Trophoblast cell (in vitro differentiated cells and primary cell): ENCODE measurements around the gene AP4M1.
A peak's percentile ranks its signal among the peaks of the same experiment; 100 is the strongest.

Experiments
- DNase-seq, 2 donors: peaks; one replicate each; pipeline ENCODE4 v3.0.0-alpha.2; 2016
- H2AFZ ChIP-seq: 2 replicates; pipeline ENCODE4 v1.6.1; 2013; ENCODE audit warnings: low read length, moderate library complexity, mild to moderate bottlenecking; ENCODE audit not compliant: insufficient read depth, poor library complexity
- H2AK5ac ChIP-seq: 2 replicates; pipeline ENCODE4 v1.6.1; 2013; ENCODE audit warnings: mild to moderate bottlenecking, low read length
- H2BK120ac ChIP-seq: 2 replicates; pipeline ENCODE4 v1.6.1; 2013; ENCODE audit warnings: low read length, mild to moderate bottlenecking, moderate library complexity; ENCODE audit not compliant: insufficient read depth, poor library complexity
- H2BK12ac ChIP-seq: 2 replicates; pipeline ENCODE4 v1.6.1; 2013; ENCODE audit warnings: mild to moderate bottlenecking, low read length, moderate library complexity
- H2BK5ac ChIP-seq: 2 replicates; pipeline ENCODE4 v1.6.1; 2013; ENCODE audit warnings: low read length, low read depth, moderate library complexity, mild to moderate bottlenecking; ENCODE audit not compliant: poor library complexity
- H3K14ac ChIP-seq: 2 replicates; pipeline ENCODE4 v1.6.1; 2013; ENCODE audit warnings: mild to moderate bottlenecking, low read length
- H3K18ac ChIP-seq: 2 replicates; pipeline ENCODE4 v1.6.1; 2013; ENCODE audit warnings: mild to moderate bottlenecking, low read length
- H3K23ac ChIP-seq: 2 replicates; pipeline ENCODE4 v1.6.1; 2013; ENCODE audit warnings: low read length
- H3K27ac ChIP-seq: 2 replicates; pipeline ENCODE4 v1.5.1; 2013; ENCODE audit warnings: low read depth, mild to moderate bottlenecking, inconsistent platforms, low read length, moderate library complexity
- H3K27me3 ChIP-seq: 2 replicates; pipeline ENCODE4 v1.6.1; 2013; ENCODE audit warnings: inconsistent platforms, mild to moderate bottlenecking, low read length, moderate library complexity; ENCODE audit not compliant: insufficient read depth
- H3K36me3 ChIP-seq, 2 experiments: 1 replicate in 1 of 2; 2 replicates in 1 of 2; pipeline ENCODE4 v1.6.1; 2013; ENCODE audit warnings: low read length in 2 of 2, mild to moderate bottlenecking in 2 of 2, moderate library complexity in 1 of 2; ENCODE audit not compliant: insufficient read depth in 2 of 2, control insufficient read depth in 1 of 2
- H3K4ac ChIP-seq: 2 replicates; pipeline ENCODE4 v1.6.1; 2013; ENCODE audit warnings: low read depth, mild to moderate bottlenecking, low read length, moderate library complexity
- H3K4me1 ChIP-seq, 2 experiments: 1 replicate in 1 of 2; 2 replicates in 1 of 2; pipeline ENCODE4 v1.6.1; 2013; ENCODE audit warnings: low read length in 2 of 2, mild to moderate bottlenecking in 2 of 2, moderate library complexity in 1 of 2; ENCODE audit not compliant: insufficient read depth in 2 of 2, control insufficient read depth in 1 of 2
- H3K4me2 ChIP-seq: 2 replicates; pipeline ENCODE4 v1.6.1; 2013; ENCODE audit warnings: inconsistent platforms, mild to moderate bottlenecking, low read length, moderate library complexity
- H3K4me3 ChIP-seq: 2 replicates; pipeline ENCODE4 v1.5.1; 2013; ENCODE audit warnings: mild to moderate bottlenecking, low read depth, low read length, inconsistent platforms
- H3K79me1 ChIP-seq: one replicate; pipeline ENCODE4 v1.6.1; 2013; ENCODE audit warnings: low read length
- H3K79me2 ChIP-seq: 2 replicates; pipeline ENCODE4 v1.6.1; 2013; ENCODE audit warnings: low read length, mild to moderate bottlenecking; ENCODE audit not compliant: control insufficient read depth, insufficient read depth, poor library complexity
- H3K9ac ChIP-seq: 2 replicates; pipeline ENCODE4 v1.6.1; 2013; ENCODE audit warnings: mild to moderate bottlenecking, low read length
- H3K9me3 ChIP-seq: 2 replicates; pipeline ENCODE4 v1.6.1; 2013; ENCODE audit warnings: low read depth, mild to moderate bottlenecking, control low read depth, inconsistent platforms, low read length; ENCODE audit not compliant: insufficient read depth
- H4K12ac ChIP-seq: 2 replicates; pipeline ENCODE4 v1.6.1; 2013; ENCODE audit warnings: low read depth, mild to moderate bottlenecking, low read length, moderate library complexity
- H4K8ac ChIP-seq: 2 replicates; pipeline ENCODE4 v1.6.1; 2013; ENCODE audit warnings: low read depth, mild to moderate bottlenecking, low read length, moderate library complexity
- H4K91ac ChIP-seq: one replicate; pipeline ENCODE4 v1.6.1; 2013; ENCODE audit warnings: low read depth, mild to moderate bottlenecking, low read length, moderate library complexity
- WGBS: extraction: QIAGEN DNeasy Blood & Tissue Kit; methylation state at CpG from one replicate; pipeline ENCODE4 v1.1.7; 2013; ENCODE audit warnings: missing lambda C conversion rate; ENCODE audit not compliant: insufficient read length, insufficient coverage; ENCODE audit errors: extremely low coverage; 5-methylcytosine and 5-hydroxymethylcytosine counted together

The AP4M1 gene

GRCh38 chr7:100087055-100087750 is 14.2 kb upstream of the AP4M1 start:
- peaks cover 17% of the 10 kb centered on the region for H3K79me1 ChIP-seq
- H2AK5ac ChIP-seq = no peak overlapping the region
- peak overlapping the region; percentile 62 for H3K14ac ChIP-seq
- peak; percentile 64 to 87 for DNase-seq
- no peak overlapping the region for H3K9ac ChIP-seq
- peaks cover 13 to 19% of the 10 kb centered on the region in 2 experiments for H3K36me3 ChIP-seq
- H2BK120ac ChIP-seq = peak overlapping the region; percentile 45
- H3K27me3 ChIP-seq = no peaks in the 10 kb centered on the region
- no peak overlapping the region for H2AFZ ChIP-seq
- peak overlapping the region; percentile 17 for H3K4me2 ChIP-seq
- H3K4me3 ChIP-seq = no peak overlapping the region
- no peak overlapping the region for H4K12ac ChIP-seq
- H4K91ac ChIP-seq = peak overlapping the region; percentile 76
- no CpG with 5 or more reads among the region's 10 CpGs for WGBS
- no peak overlapping the region for H4K8ac ChIP-seq
- no peak overlapping the region for H2BK12ac ChIP-seq
- H3K27ac ChIP-seq = peak overlapping the region; percentile 91
- peaks cover 9 to 15% of the 10 kb centered on the region in 2 experiments for H3K4me1 ChIP-seq
- H3K79me2 ChIP-seq = peaks cover 6% of the 10 kb centered on the region
- H2BK5ac ChIP-seq = peak overlapping the region; percentile 25
- no peak overlapping the region for H3K23ac ChIP-seq
- no peak overlapping the region for H3K4ac ChIP-seq
- no peak overlapping the region for H3K18ac ChIP-seq
- no peaks in the 10 kb centered on the region for H3K9me3 ChIP-seq

- H3K79me1 ChIP-seq = peaks cover 17% of the 10 kb centered on the region
- H2BK12ac ChIP-seq = peak overlapping the region; percentile 63
- peak overlapping the region; percentile 42 for H3K4ac ChIP-seq
- peak overlapping the region; percentile 67 for H2BK120ac ChIP-seq
- H4K91ac ChIP-seq = peak overlapping the region; percentile 84
- peaks cover 9 to 15% of the 10 kb centered on the region in 2 experiments for H3K4me1 ChIP-seq
- peak overlapping the region; percentile 50 for H3K18ac ChIP-seq
- no peak for DNase-seq
- no peaks in the 10 kb centered on the region for H3K9me3 ChIP-seq
- H4K8ac ChIP-seq = peak overlapping the region; percentile 92
- no peak overlapping the region for H3K9ac ChIP-seq
- no peak overlapping the region for H3K23ac ChIP-seq
- no peak overlapping the region for H3K4me3 ChIP-seq
- H2AK5ac ChIP-seq = peak overlapping the region; percentile 28
- peak overlapping the region; percentile 81 for H4K12ac ChIP-seq
- peak overlapping the region; percentile 52 for H3K14ac ChIP-seq
- peak overlapping the region; percentile 56 for H3K4me2 ChIP-seq
- H3K79me2 ChIP-seq = peaks cover 6% of the 10 kb centered on the region
- H3K36me3 ChIP-seq = peaks cover 23 to 29% of the 10 kb centered on the region in 2 experiments
- H3K27ac ChIP-seq = peak overlapping the region; percentile 91
- WGBS = no CpG with 5 or more reads among the region's 11 CpGs
- H2BK5ac ChIP-seq = peak overlapping the region; percentile 52
- no peaks in the 10 kb centered on the region for H3K27me3 ChIP-seq
- H2AFZ ChIP-seq = peak overlapping the region; percentile 50
Measured at GRCh38 chr7:100088095-100088620, 13.3 kb upstream of the AP4M1 start.

GRCh38 chr7:100088621-100089457 is 12.6 kb upstream of the AP4M1 start, which contains the start of gene COPS6:
TSS of gene COPS6 (plus strand) at chr7:100088969. CDS start at chr7:100088991, 22 bp downstream.
- Histone ChIP-seq H4K91ac (peak within 1 kb of the TSS; percentile 84), H3K18ac (peak within 1 kb of the TSS; percentile 71), H3K79me1 (peaks cover 17% of the 10 kb centered on the region), H3K27me3 (no peaks in the 10 kb centered on the region), H4K12ac (peak within 1 kb of the TSS; percentile 81), H3K4me3 (peak within 1 kb of the TSS; percentile 89), H3K4me1 (peaks cover 9 to 15% of the 10 kb centered on the region in 2 experiments), H2BK120ac (peak within 1 kb of the TSS; percentile 67), H3K79me2 (peaks cover 6% of the 10 kb centered on the region), H3K9me3 (no peaks in the 10 kb centered on the region), H3K23ac (no peak within 1 kb of the TSS), H2AK5ac (peak within 1 kb of the TSS; percentile 42), H3K9ac (peak within 1 kb of the TSS; percentile 92), H2BK5ac (peak within 1 kb of the TSS; percentile 52), H3K4me2 (peak within 1 kb of the TSS; percentile 92), H2BK12ac (peak within 1 kb of the TSS; percentile 63), H2AFZ (peak within 1 kb of the TSS; percentile 97), H3K36me3 (peaks cover 29 to 35% of the 10 kb centered on the region in 2 experiments), H3K4ac (peak within 1 kb of the TSS; percentile 56), H3K14ac (peak within 1 kb of the TSS; percentile 75), H3K27ac (peak within 1 kb of the TSS; percentile 91), H4K8ac (peak within 1 kb of the TSS; percentile 92)
- no CpG with 5 or more reads among the region's 68 CpGs for WGBS
- DNase-seq = peak; percentile 52 to 79

GRCh38 chr7:100089458-100090196 is 11.8 kb upstream of the AP4M1 start:
- Histone ChIP-seq H3K9ac (peak overlapping the region; percentile 92), H4K91ac (peak overlapping the region; percentile 84), H3K79me1 (peaks cover 17% of the 10 kb centered on the region), H3K27me3 (no peaks in the 10 kb centered on the region), H2BK12ac (no peak overlapping the region), H3K23ac (no peak overlapping the region), H3K4me1 (peaks cover 9 to 15% of the 10 kb centered on the region in 2 experiments), H3K4me3 (peak overlapping the region; percentile 89), H3K79me2 (peaks cover 6% of the 10 kb centered on the region), H3K14ac (peak overlapping the region; percentile 75), H4K12ac (peak overlapping the region; percentile 72), H3K9me3 (no peaks in the 10 kb centered on the region), H3K36me3 (peaks cover 33 to 43% of the 10 kb centered on the region in 2 experiments), H3K18ac (no peak overlapping the region), H4K8ac (peak overlapping the region; percentile 92), H2BK120ac (no peak overlapping the region), H2AFZ (peak overlapping the region; percentile 97), H2AK5ac (peak overlapping the region; percentile 42), H3K4me2 (peak overlapping the region; percentile 92), H3K4ac (no peak overlapping the region), H2BK5ac (peak overlapping the region; percentile 24), H3K27ac (peak overlapping the region; percentile 34)
- DNase-seq = no peak
- no CpG with 5 or more reads among the region's 7 CpGs for WGBS
